H1 (cell line): ENCODE measurements around the gene TUBB2B. TPM values are rescaled to one million over a fixed set of nuclear protein-coding genes. Genes with fewer than 3 reads are reported as not detected.

ENCODE experiments used
- CTCF ChIA-PET: fragments of 300-600 bp; sonication (Branson Sonifier 250); formaldehyde crosslinking; loops from one replicate; lab custom pipeline; 2021; ENCODE audit not compliant: partially characterized antibody; lab: Charles Lee
- POLR2A ChIA-PET: fragments of 300-600 bp; sonication (Branson Sonifier 250); formaldehyde crosslinking; loops from one replicate; lab custom pipeline; 2021; ENCODE audit warnings: inconsistent platforms; ENCODE audit not compliant: partially characterized antibody; lab: Charles Lee
- DNase-seq, 2 experiments: peaks; one replicate each; pipeline versions ENCODE4 v3.0.0 to v3.0.0-alpha.2; 2010 to 2022; ENCODE audit warnings: low spot score in 2 of 2, low read depth in 1 of 2, mixed read lengths in 1 of 2
- FAIRE-seq: peaks from 2 replicates; lab custom pipeline; 2011; peaks lifted over from hg19 to GRCh38; lab: Jason Lieb, UNC
- H2AFZ ChIP-seq: 2 replicates; pipeline ENCODE4 v1.8.1; 2012; ENCODE audit warnings: low read length, inconsistent platforms
- H2AK5ac ChIP-seq: 2 replicates; pipeline ENCODE4 v1.6.1; 2013; ENCODE audit warnings: low read depth, low read length
- H2BK120ac ChIP-seq: replicated peaks from 2 replicates; pipeline ENCODE3; 2013; ENCODE audit warnings: low read depth, low read length, inconsistent platforms
- H2BK12ac ChIP-seq: 2 replicates; pipeline ENCODE4 v1.6.1; 2013; ENCODE audit warnings: low read depth, low read length
- H2BK15ac ChIP-seq: 2 replicates; pipeline ENCODE4 v1.6.1; 2013; ENCODE audit warnings: low read length
- H2BK20ac ChIP-seq: 2 replicates; pipeline ENCODE4 v1.6.1; 2013; ENCODE audit warnings: low read length
- H2BK5ac ChIP-seq: 2 replicates; pipeline ENCODE4 v1.6.1; 2013; ENCODE audit warnings: low read depth, low read length
- H3K14ac ChIP-seq: 2 replicates; pipeline ENCODE4 v1.6.1; 2013; ENCODE audit warnings: inconsistent platforms; ENCODE audit not compliant: insufficient read length
- H3K18ac ChIP-seq: 2 replicates; pipeline ENCODE4 v1.6.1; 2013; ENCODE audit warnings: low read length; ENCODE audit errors: extremely low read depth
- H3K23ac ChIP-seq: 2 replicates; pipeline ENCODE4 v1.6.1; 2013; ENCODE audit warnings: inconsistent platforms; ENCODE audit not compliant: insufficient read length
- H3K23me2 ChIP-seq: 2 replicates; pipeline ENCODE4 v1.6.1; 2013; ENCODE audit warnings: low read depth, low read length
- H3K27ac ChIP-seq: 2 replicates; pipeline ENCODE4 v1.6.1; 2011; ENCODE audit warnings: low read depth, low read length, inconsistent platforms
- H3K27me3 ChIP-seq, 4 experiments: replicated peaks in 1 of 4; 1 replicate in 1 of 4; 2 replicates in 3 of 4; pipeline versions ENCODE4 v1.6.1 to v1.8.1; 2011 to 2013; ENCODE audit warnings: low read length in 3 of 4, mild to moderate bottlenecking in 3 of 4, inconsistent platforms in 2 of 4, mixed read lengths in 2 of 4, moderate library complexity in 1 of 4; ENCODE audit not compliant: control insufficient read depth in 3 of 4, insufficient read depth in 3 of 4; ENCODE audit errors: extremely low read depth in 1 of 4
- H3K36me3 ChIP-seq, 4 experiments: 2 replicates each; pipeline versions ENCODE4 v1.6.1 to v1.8.1; 2011 to 2013; ENCODE audit warnings: mild to moderate bottlenecking in 4 of 4, low read length in 3 of 4, moderate library complexity in 2 of 4, control low read depth in 1 of 4, inconsistent platforms in 1 of 4; ENCODE audit not compliant: insufficient read depth in 4 of 4, control insufficient read depth in 2 of 4
- H3K4ac ChIP-seq: replicated peaks from 2 replicates; pipeline ENCODE3; 2013; ENCODE audit warnings: low read length, low read depth, mixed read lengths, inconsistent platforms; ENCODE audit not compliant: insufficient read length
- H3K4me1 ChIP-seq, 4 experiments: replicated peaks in 1 of 4; 1 replicate in 1 of 4; 2 replicates in 3 of 4; pipeline versions ENCODE4 v1.6.1 to v1.8.1; 2011 to 2013; ENCODE audit warnings: low read length in 3 of 4, inconsistent platforms in 2 of 4, mixed read lengths in 1 of 4; ENCODE audit not compliant: insufficient read depth in 4 of 4, control insufficient read depth in 3 of 4
- H3K4me2 ChIP-seq, 2 experiments: 2 replicates each; pipeline versions ENCODE4 v1.6.1 to v1.8.1; 2011 to 2013; ENCODE audit warnings: low read depth in 2 of 2, low read length in 2 of 2, control low read depth in 1 of 2, inconsistent platforms in 1 of 2, mild to moderate bottlenecking in 1 of 2; ENCODE audit not compliant: insufficient read depth in 1 of 2
- H3K4me3 ChIP-seq, 4 experiments: fragments of 200-600, 300-600 bp in 1 of 4; sonication (generic), shearing (Covaris generic), sonication (Bioruptor Twin) in 1 of 4; 2 replicates each; pipeline versions ENCODE4 v1.5.1 to v1.8.1; 2011 to 2016; ENCODE audit warnings: low read length in 4 of 4, low read depth in 3 of 4, control low read depth in 2 of 4, inconsistent platforms in 2 of 4, mild to moderate bottlenecking in 2 of 4, mixed read lengths in 1 of 4, moderate library complexity in 1 of 4; ENCODE audit not compliant: insufficient read depth in 2 of 4; ENCODE audit errors: extremely low read depth in 1 of 4
- H3K56ac ChIP-seq: replicated peaks from 2 replicates; pipeline ENCODE3; 2013; ENCODE audit warnings: low read depth, mild to moderate bottlenecking, mixed read lengths, low read length, inconsistent platforms; ENCODE audit not compliant: insufficient read length
- H3K79me1 ChIP-seq: 2 replicates; pipeline ENCODE4 v1.6.1; 2013; ENCODE audit warnings: low read depth, low read length, control low read depth
- H3K79me2 ChIP-seq, 2 experiments: 2 replicates each; pipeline versions ENCODE4 v1.6.1 to v1.8.1; 2012 to 2013; ENCODE audit warnings: low read length in 2 of 2, mild to moderate bottlenecking in 2 of 2, inconsistent platforms in 1 of 2; ENCODE audit not compliant: insufficient read depth in 2 of 2, control insufficient read depth in 1 of 2
- H3K9ac ChIP-seq, 4 experiments: replicated peaks in 1 of 4; 1 replicate in 1 of 4; 2 replicates in 3 of 4; pipeline versions ENCODE4 v1.6.1 to v1.8.1; 2011 to 2013; ENCODE audit warnings: low read depth in 3 of 4, low read length in 3 of 4, control low read depth in 2 of 4, mild to moderate bottlenecking in 2 of 4, moderate library complexity in 2 of 4, inconsistent platforms in 1 of 4; ENCODE audit errors: extremely low read depth in 1 of 4
- H3K9me3 ChIP-seq, 2 experiments: 2 replicates each; pipeline versions ENCODE4 v1.6.1 to v1.8.1; 2012 to 2013; ENCODE audit warnings: mild to moderate bottlenecking in 2 of 2, moderate library complexity in 2 of 2, control low read depth in 1 of 2, inconsistent platforms in 1 of 2, low read depth in 1 of 2, low read length in 1 of 2, mixed read lengths in 1 of 2; ENCODE audit not compliant: insufficient read depth in 2 of 2
- H4K20me1 ChIP-seq, 2 experiments: replicated peaks in 1 of 2; 2 replicates each; pipeline versions ENCODE3 to v1.8.1; 2011 to 2013; ENCODE audit warnings: inconsistent platforms in 2 of 2, low read length in 2 of 2, mild to moderate bottlenecking in 1 of 2; ENCODE audit not compliant: insufficient read depth in 2 of 2, control insufficient read depth in 1 of 2
- H4K5ac ChIP-seq: 2 replicates; pipeline ENCODE4 v1.6.1; 2013; ENCODE audit warnings: low read length, low read depth, mixed read lengths, inconsistent platforms; ENCODE audit not compliant: insufficient read length
- H4K8ac ChIP-seq: 2 replicates; pipeline ENCODE4 v1.8.0; 2013; ENCODE audit warnings: mild to moderate bottlenecking, moderate library complexity, low read length, inconsistent platforms; ENCODE audit not compliant: insufficient read depth; ENCODE audit errors: extremely low read depth
- H4K91ac ChIP-seq: replicated peaks from 2 replicates; pipeline ENCODE3; 2013; ENCODE audit warnings: low read length, mixed read lengths, inconsistent platforms; ENCODE audit not compliant: insufficient read length
- BCL11A ChIP-seq, 2 experiments: IDR thresholded peaks; one replicate each; pipeline ENCODE4 v1.6.1; 2011; ENCODE audit warnings: low read depth in 2 of 2, low read length in 2 of 2, mild to moderate bottlenecking in 2 of 2
- CTBP2 ChIP-seq: IDR thresholded peaks from 2 replicates; pipeline ENCODE4 v1.7.0; 2011; ENCODE audit warnings: borderline replicate concordance, mild to moderate bottlenecking, moderate library complexity, mixed read lengths, low read length; ENCODE audit not compliant: insufficient read depth, insufficient read length
- CTCF ChIP-seq, 3 experiments: IDR thresholded peaks; 1 replicate in 2 of 3; 2 replicates in 1 of 3; pipeline versions ENCODE4 v1.5.1 to v1.6.1; 2011; ENCODE audit warnings: low read length in 3 of 3, mild to moderate bottlenecking in 3 of 3, inconsistent platforms in 2 of 3, low read depth in 1 of 3, moderate library complexity in 1 of 3; ENCODE audit not compliant: insufficient read depth in 1 of 3; ENCODE audit errors: control extremely low read depth in 1 of 3
- EZH2 ChIP-seq: fragments of 200-600 bp; sonication (generic); IDR thresholded peaks from 2 replicates; pipeline ENCODE4 v1.7.1; 2012; ENCODE audit warnings: low read depth, mild to moderate bottlenecking, moderate library complexity, low read length, inconsistent platforms; ENCODE audit not compliant: severe bottlenecking
- JUND ChIP-seq: IDR thresholded peaks from 2 replicates; pipeline ENCODE4 v1.6.1; 2011; ENCODE audit warnings: mild to moderate bottlenecking, improper control_type of control experiment, low read length
- KDM1A ChIP-seq: fragments of 200-600, 300-600 bp; sonication (generic); IDR thresholded peaks from 2 replicates; pipeline ENCODE4 v1.7.1; 2016; ENCODE audit warnings: mild to moderate bottlenecking, low read length, borderline replicate concordance
- MAFK ChIP-seq: IDR thresholded peaks from 2 replicates; pipeline ENCODE4 v1.6.1; 2012; ENCODE audit warnings: low read depth, mild to moderate bottlenecking, improper control_type of control experiment, low read length
- NRF1 ChIP-seq: IDR thresholded peaks from 2 replicates; pipeline ENCODE4 v1.6.1; 2011; ENCODE audit warnings: mild to moderate bottlenecking, low read depth, low read length, improper control_type of control experiment
- RXRA ChIP-seq: IDR thresholded peaks from 2 replicates; pipeline ENCODE4 v1.6.1; 2011; ENCODE audit warnings: low read depth, mild to moderate bottlenecking, low read length, moderate library complexity; ENCODE audit not compliant: insufficient read depth
- TBP ChIP-seq: IDR thresholded peaks from 2 replicates; pipeline ENCODE4 v1.6.1; 2011; ENCODE audit warnings: low read depth, low read length, improper control_type of control experiment
- TEAD4 ChIP-seq: IDR thresholded peaks from 2 replicates; pipeline ENCODE4 v1.6.1; 2012; ENCODE audit warnings: low read depth, low read length, inconsistent platforms, mixed read lengths
- WGBS, 2 experiments: shearing (Covaris generic) in 1 of 2; methylation state at CpG; one replicate each; pipeline versions ENCODE4 v1.1.6 to v1.1.7; 2013 to 2015; ENCODE audit warnings: low lambda C conversion rate in 2 of 2, mixed read lengths in 2 of 2, inconsistent platforms in 1 of 2, low coverage in 1 of 2, missing lambda C conversion rate in 1 of 2; ENCODE audit not compliant: insufficient replicate concordance in 2 of 2, insufficient coverage in 1 of 2, insufficient read length in 1 of 2; ENCODE audit errors: extremely low coverage in 1 of 2, missing lambda C conversion rate in 1 of 2; 5-methylcytosine and 5-hydroxymethylcytosine counted together
- polyA plus RNA-seq, 7 experiments: library from polyadenylated mRNA; depleted of rRNA in 3 of 7; stranded (reverse) in 5 of 7; unstranded in 2 of 7; fragments of >200 nt in 5 of 7; fragments of 200-250 nt in 2 of 7; gene quantifications; 1 replicate in 5 of 7; 2 replicates in 1 of 7; 4 replicates in 1 of 7; pipeline versions ENCODE4 v1.2.1 to v1.2.3, GENCODE V29; 2011 to 2013; ENCODE audit warnings: missing spikeins in 2 of 7, mixed read lengths in 2 of 7
- total RNA-seq: library from RNA; stranded (reverse); fragmentation: NEBNext Ultra II Directional; extraction: Animal tissue kit (Norgen Biotek cat#: 25700); gene quantifications from 2 replicates; pipeline ENCODE4 v1.2.1, GENCODE V29; 2021

The TUBB2B gene
- total and polyA plus RNA-seq, 2 of the 8 experiments (the other 6 are each of a cell fraction or from before 2014, with no cell fraction given) = 612 to 722 TPM

DNA sequence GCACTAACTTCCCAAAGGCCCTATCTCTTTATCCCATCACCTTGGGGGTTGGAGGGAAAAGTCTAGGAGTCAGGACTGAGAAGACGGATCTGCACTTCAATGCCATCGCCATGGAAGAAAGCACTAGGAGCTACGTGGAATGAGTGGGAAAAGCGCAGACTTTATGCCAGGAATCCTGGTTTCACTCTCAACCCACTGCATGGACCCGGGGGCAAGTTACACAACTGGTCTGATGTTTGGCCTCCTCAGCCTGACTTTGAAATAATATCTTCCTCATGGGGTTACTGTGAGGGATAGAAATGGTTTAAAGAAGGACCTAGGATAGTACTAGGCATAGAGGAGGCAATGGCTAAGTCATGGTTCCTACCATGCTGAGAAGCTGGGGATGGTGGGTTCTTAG is 17.8 kb upstream of the TUBB2B start:
- no peak overlapping the region for H4K91ac ChIP-seq
- no peaks in the 10 kb centered on the region for H3K36me3 ChIP-seq
- H3K4me2 ChIP-seq = no peak overlapping the region
- peaks cover 0 to 9% (median 6%) of the 10 kb centered on the region in 4 experiments; a peak in 5 of 7 replicates for H3K4me1 ChIP-seq
- no peak overlapping the region for H3K4ac ChIP-seq
- H4K20me1 ChIP-seq = no peaks in the 10 kb centered on the region
- no peak overlapping the region for H2BK120ac ChIP-seq
- POLR2A ChIA-PET = interaction anchor here (0.6 to 10.7 kb wide), 3 partner anchors 16 to 98 kb away, joined by 3 to 122 read pairs (median 4); partner anchors contain the start of gene TUBB2B
- H3K79me1 ChIP-seq = no peaks in the 10 kb centered on the region
- CTCF ChIA-PET = interaction anchor here (1.0 to 12.9 kb wide), 4 partner anchors 11 to 120 kb away, joined by 3 to 263 read pairs (median 4); partner anchors contain the start of gene TUBB2B
- no peaks in the 10 kb centered on the region for H3K23me2 ChIP-seq
- no peak overlapping the region for H4K5ac ChIP-seq
- no peak overlapping the region for H3K23ac ChIP-seq
- H3K14ac ChIP-seq = no peak overlapping the region
- no peak overlapping the region for H2BK12ac ChIP-seq
- H3K18ac ChIP-seq = no peak overlapping the region
- H4K8ac ChIP-seq = no peak overlapping the region
- no peak overlapping the region for H2AK5ac ChIP-seq
- H2AFZ ChIP-seq = no peak overlapping the region
- FAIRE-seq (no peak), DNase-seq (no peak)
- H2BK5ac ChIP-seq = no peak overlapping the region
- no peak overlapping the region for H3K4me3 ChIP-seq
- no peak overlapping the region for H3K9ac ChIP-seq
- no peaks in the 10 kb centered on the region for H3K9me3 ChIP-seq
- no peaks in the 10 kb centered on the region for H3K79me2 ChIP-seq
- H3K27ac ChIP-seq = no peak overlapping the region
- no peak overlapping the region for H2BK15ac ChIP-seq
- H3K56ac ChIP-seq = no peak overlapping the region
- H2BK20ac ChIP-seq = no peak overlapping the region
- no peaks in the 10 kb centered on the region for H3K27me3 ChIP-seq
- 96% methylated on average over 5 of the region's 5 CpGs; no CpG with 5 or more reads in 1 of the 2 experiments for WGBS, 2 experiments
- TF ChIP-seq BCL11A (IDR thresholded peaks at IDR 0.05; ENCODE audit: low read depth in 2 of 2, low read length in 2 of 2) (no peak), NRF1 (no peak), TEAD4 (no peak), CTBP2 (no peak), JUND (no peak), KDM1A (no peak), TBP (no peak), EZH2 (no peak), RXRA (no peak), CTCF (IDR thresholded peaks at IDR 0.05; ENCODE audit: control extremely low read depth in 1 of 3, insufficient read depth in 1 of 3, low read depth in 1 of 3, low read length in 3 of 3) (no peak), MAFK (no peak)
